HTR-8/SVneo (cell line): ENCODE measurements around the gene CCDC88A.
A peak's percentile ranks its signal among the peaks of the same experiment; 100 is the strongest.
"Not testable (repeated sequence)": the region's sequence is repeated elsewhere in the genome, so short reads cannot be mapped to it uniquely, and the experiment has no call there.

ENCODE experiments used
- DNase-seq: peaks from one replicate; pipeline ENCODE4 v3.0.0; 2011; ENCODE audit warnings: low spot score, mixed read lengths; ENCODE audit not compliant: insufficient read length
- FAIRE-seq: peaks from 2 replicates; lab custom pipeline; 2011; peaks lifted over from hg19 to GRCh38; lab: Jason Lieb, UNC

Gene CCDC88A

GRCh38 chr2:55391615-55392242 lies 27.9 kb downstream of the CCDC88A start:
- DNase-seq (no peak), FAIRE-seq (no peak)

DNA sequence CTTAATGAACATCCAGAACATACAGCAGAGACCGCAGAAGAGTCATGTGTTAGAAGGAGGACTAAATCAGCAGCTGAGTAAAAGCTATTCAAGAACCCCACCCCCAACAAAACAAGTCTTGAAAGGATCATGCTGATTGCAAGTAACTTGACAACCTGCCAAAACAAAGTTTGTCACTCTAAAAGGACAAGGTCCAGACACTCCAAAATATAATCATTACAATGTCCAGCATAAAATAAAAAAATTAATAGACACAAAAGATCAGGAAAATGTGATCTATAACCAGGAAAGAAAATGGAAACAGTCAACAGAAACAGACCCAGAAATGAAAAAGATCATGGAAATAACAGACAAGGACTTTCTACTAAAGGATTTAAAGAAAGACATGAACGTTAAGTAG lies 28.5 kb downstream of the CCDC88A start:
- DNase-seq (no peak), FAIRE-seq (no peak)

GRCh38 chr2:55385516-55385915 lies 34.1 kb downstream of the CCDC88A start:
- DNase-seq, FAIRE-seq: not testable (repeated sequence)

DNA sequence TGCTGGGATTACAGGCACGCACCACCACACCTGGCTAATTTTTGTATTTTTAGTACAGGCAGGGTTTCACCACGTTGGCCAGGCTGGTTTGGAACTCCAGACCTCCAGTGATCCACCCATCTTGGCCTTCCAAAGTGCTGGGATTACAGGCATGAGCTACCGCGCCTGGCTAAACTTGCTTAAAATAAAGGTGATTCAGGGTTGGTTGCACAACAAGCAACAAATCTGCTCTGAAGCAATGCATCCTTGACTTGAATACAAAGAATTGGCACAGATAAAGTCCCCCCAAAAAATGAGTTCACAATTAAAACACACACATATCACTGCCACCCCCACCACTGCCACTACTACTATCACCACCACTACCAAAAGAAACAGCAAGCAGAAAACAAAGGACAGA lies 34.9 kb downstream of the CCDC88A start:
- DNase-seq: no peak
- no peak for FAIRE-seq

- DNase-seq (no peak), FAIRE-seq (no peak)
Measured at GRCh38 chr2:55371376-55371775, 48.3 kb downstream of the CCDC88A start.

GRCh38 chr2:55370208-55370607 lies 49.4 kb downstream of the CCDC88A start:
- no peak for DNase-seq

DNA sequence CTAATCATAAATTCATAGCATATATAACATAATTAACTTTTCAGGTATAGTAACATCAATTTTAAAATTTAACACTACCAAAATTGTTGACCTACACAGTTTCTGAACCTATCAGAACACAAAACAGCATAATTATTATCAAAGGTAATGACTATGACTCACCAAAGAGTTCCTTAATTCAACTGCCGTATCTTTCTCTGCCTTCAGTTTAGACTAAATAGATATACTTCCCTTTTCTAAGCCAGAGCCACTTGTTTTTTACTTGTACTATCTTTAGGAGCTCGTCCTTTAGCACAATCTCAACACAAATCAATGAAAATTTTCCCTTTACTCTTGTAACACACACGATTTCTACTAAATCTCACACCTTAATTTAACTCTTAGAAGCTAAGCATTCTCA lies 54.4 kb downstream of the CCDC88A start:
- DNase-seq: no peak
- FAIRE-seq: no peak

More at GRCh38 chr2:55370208-55370607, 49.4 kb downstream of the CCDC88A start:
- no peak for FAIRE-seq

GRCh38 chr2:55364189-55365055 lies 55.2 kb downstream of the CCDC88A start:
- DNase-seq (peak; percentile 14), FAIRE-seq (no peak)

DNA sequence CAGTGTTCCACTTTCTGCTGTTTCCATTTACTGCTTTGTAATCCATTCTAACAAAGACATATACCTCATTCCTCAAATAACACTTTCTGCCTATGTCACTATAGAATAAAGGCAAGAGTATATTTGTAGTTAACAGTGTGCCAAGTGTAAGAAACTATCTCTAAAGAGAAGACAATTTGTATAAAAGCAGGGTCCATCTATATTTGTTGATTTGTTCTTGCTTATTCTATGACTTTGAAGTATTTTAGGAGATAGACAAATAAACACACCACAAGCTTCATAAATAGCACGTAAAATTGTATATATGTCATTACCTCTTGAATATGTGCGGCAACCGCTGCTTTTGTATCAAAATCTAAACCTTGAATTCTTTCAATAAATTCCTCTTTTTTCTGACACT lies 56.0 kb downstream of the CCDC88A start:
- no peak for FAIRE-seq
- DNase-seq: no peak

GRCh38 chr2:55361465-55362189 lies 58.0 kb downstream of the CCDC88A start:
- FAIRE-seq (no peak), DNase-seq (no peak)

GRCh38 chr2:55358451-55358850 lies 61.2 kb downstream of the CCDC88A start:
- FAIRE-seq (no peak), DNase-seq (no peak)

DNA sequence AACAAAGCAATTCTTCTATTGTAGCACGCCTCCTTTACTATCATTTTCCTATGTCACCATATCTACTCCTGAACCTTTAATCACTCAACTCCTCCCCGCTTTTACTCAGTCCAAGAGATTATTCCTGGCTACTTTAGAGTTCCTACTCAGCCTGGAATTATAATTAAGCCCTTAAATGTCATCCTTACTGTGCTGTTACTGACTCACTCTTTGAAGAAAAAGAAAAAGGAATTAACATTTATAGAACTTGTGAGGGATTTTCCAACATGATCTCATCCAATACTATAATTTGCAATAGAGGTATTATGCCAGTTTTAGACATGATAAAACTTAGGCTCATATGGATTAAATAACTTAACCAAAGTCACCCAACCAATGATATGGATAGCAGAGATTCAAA lies 61.7 kb downstream of the CCDC88A start:
- DNase-seq: no peak
- FAIRE-seq: no peak

DNA sequence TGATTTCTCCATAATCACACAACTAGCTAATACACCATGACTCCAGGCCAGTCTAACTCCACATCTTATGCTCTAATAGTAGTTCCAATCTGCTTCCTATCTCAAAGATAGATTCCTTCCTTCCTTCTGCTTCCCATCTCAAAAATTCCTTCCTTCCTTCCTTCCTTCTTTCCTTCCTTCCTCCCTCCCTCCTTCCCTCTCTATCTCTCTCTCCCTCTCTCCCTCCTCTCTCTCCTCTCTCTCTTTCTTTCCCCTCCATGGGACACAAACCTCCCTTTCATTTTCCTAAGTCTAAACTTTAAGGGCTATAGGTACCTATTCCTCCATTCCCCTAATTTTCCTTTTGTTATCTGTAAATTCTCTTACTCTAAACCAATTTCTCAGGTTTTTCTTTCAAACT lies 62.5 kb downstream of the CCDC88A start:
- DNase-seq: no peak
- peak; percentile 49 for FAIRE-seq

DNA sequence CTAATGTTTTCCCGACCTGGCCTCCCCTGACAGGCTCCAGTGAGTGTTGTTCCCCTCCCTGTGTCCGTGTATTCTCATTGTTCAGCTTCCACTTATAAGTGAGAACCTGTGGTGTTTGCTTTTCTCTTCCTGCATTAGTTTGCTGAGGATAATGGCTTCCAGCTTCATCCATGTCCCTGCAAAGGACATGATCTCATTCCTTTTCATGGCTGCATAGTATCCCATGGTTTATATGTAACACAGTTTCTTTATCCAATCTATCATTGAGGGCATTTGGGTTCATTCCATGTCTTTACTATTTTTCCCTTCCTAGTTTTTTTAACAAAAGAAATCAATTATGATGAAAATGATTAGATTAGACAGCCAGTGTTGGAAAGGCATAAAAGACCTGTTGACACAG lies 63.5 kb downstream of the CCDC88A start:
- DNase-seq, FAIRE-seq: not testable (repeated sequence)

- DNase-seq: no peak
- no peak for FAIRE-seq
Measured at GRCh38 chr2:55355451-55355850, 64.2 kb downstream of the CCDC88A start.

- no peak for FAIRE-seq
Measured at GRCh38 chr2:55351672-55352071, 68.0 kb downstream of the CCDC88A start.

DNA sequence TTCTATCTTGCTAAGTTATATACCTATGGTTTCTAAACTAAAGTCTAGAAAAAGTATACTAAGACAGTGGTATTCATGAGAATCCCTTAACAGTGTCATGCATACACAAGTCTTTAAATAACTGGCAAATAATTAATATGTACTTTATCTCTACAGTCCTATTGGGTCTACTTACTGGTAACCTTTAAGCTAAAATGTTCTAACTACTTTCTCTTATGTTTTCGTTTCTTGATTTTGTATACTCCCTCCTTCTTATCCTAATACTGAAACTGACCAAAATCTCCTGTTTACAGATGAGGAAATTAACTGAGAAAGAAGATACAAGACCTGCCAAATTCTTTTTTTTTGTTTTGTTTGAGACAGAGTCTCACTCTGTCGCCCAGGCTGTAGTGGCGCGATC lies 74.6 kb downstream of the CCDC88A start:
- FAIRE-seq: no peak
- no peak for DNase-seq

More at GRCh38 chr2:55351672-55352071, 68.0 kb downstream of the CCDC88A start:
- no peak for DNase-seq

GRCh38 chr2:55338268-55338667 lies 81.4 kb downstream of the CCDC88A start:
- DNase-seq: no peak
- FAIRE-seq: no peak

DNA sequence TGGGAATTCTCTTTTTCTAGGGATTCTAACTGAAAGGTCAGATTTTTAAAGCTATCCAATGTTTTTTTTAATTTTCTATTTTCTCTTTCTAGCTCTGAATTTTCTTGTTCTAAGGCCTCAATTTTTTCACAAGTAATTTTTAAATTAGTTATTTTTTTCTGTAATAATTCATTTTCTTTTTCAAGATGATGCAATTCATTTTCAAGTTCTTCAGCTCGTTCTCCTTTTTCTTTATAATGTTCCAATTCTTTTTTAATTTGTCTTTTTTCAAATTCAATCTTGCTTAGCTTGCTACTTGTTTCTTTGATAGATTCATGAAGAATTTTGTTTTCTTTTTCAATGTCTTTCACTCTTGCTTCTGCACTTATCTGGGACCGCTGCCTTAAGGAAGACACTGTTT lies 84.9 kb downstream of the CCDC88A start:
- DNase-seq (no peak), FAIRE-seq (no peak)

GRCh38 chr2:55330541-55331297 lies 88.9 kb downstream of the CCDC88A start:
- DNase-seq (no peak), FAIRE-seq (no peak)
